ENCODE measurements around the gene SRL. TPM values are rescaled to one million over a fixed set of nuclear protein-coding genes. Genes with fewer than 3 reads are reported as not detected.

The SRL gene
- total RNA-seq, 1 experiment from 2014 or later = not detected

DNA sequence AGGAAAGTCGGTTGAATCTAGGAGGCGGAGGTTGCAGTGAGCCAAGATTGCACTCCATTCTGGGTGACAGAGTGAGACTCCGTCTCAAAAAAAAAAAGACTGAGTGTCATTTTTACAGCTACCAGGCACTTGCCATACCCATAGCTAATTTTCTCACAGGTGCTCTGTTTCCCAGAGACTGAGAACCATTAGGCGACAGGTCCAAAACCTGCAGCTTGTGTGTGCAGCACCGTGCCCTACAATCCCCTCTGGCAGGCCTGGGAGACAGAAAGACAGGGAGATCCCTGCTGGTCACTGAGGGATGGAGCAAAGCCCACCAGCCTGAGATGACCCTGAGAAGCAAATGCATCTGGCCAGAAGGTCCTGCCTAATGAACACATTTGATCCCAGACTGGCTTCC is 28.2 kb upstream of the SRL start:
- ChIA-PET POLR2A (no interaction called here), CTCF (interaction anchor here (0.6 kb wide), 1 partner anchor 266 kb away, joined by 10 read pairs; no protein-coding TSS in a partner anchor)
- no peak overlapping the region for H3K4me3 ChIP-seq (ENCODE audit: low read depth in 2 of 2, low read length in 2 of 2)
- H3K27me3 ChIP-seq (ENCODE audit: control insufficient read depth, insufficient read depth, low read length) = no peaks in the 10 kb centered on the region
- ATAC-seq (no peak), DNase-seq (ENCODE audit: low read depth, low spot score) (no peak)
- intact Hi-C loops (cut with micrococcal nuclease; ENCODE audit: unreplicated experiment) (loop anchor here (5.0 kb wide), 1 partner anchor 67 kb away; no protein-coding TSS in a partner anchor), in situ Hi-C loops (cut with HindIII; ENCODE audit: low pct_unique_long_range_greater_than_20kb, low sequenced_read_pairs) (no loop called here)
- no peaks in the 10 kb centered on the region for H3K9me3 ChIP-seq (ENCODE audit: control insufficient read depth, insufficient read depth, low read depth, low read length)
- H3K36me3 ChIP-seq (ENCODE audit: control insufficient read depth, insufficient read depth, low read length) = peaks cover 3% of the 10 kb centered on the region; the same call in 1 of the 2 replicates
- H3K27ac ChIP-seq (ENCODE audit: low read length) = no peak overlapping the region
- peaks cover 15% of the 10 kb centered on the region for H3K4me1 ChIP-seq (ENCODE audit: control insufficient read depth, insufficient read depth, low read length)
- TF ChIP-seq, protein P1, sequence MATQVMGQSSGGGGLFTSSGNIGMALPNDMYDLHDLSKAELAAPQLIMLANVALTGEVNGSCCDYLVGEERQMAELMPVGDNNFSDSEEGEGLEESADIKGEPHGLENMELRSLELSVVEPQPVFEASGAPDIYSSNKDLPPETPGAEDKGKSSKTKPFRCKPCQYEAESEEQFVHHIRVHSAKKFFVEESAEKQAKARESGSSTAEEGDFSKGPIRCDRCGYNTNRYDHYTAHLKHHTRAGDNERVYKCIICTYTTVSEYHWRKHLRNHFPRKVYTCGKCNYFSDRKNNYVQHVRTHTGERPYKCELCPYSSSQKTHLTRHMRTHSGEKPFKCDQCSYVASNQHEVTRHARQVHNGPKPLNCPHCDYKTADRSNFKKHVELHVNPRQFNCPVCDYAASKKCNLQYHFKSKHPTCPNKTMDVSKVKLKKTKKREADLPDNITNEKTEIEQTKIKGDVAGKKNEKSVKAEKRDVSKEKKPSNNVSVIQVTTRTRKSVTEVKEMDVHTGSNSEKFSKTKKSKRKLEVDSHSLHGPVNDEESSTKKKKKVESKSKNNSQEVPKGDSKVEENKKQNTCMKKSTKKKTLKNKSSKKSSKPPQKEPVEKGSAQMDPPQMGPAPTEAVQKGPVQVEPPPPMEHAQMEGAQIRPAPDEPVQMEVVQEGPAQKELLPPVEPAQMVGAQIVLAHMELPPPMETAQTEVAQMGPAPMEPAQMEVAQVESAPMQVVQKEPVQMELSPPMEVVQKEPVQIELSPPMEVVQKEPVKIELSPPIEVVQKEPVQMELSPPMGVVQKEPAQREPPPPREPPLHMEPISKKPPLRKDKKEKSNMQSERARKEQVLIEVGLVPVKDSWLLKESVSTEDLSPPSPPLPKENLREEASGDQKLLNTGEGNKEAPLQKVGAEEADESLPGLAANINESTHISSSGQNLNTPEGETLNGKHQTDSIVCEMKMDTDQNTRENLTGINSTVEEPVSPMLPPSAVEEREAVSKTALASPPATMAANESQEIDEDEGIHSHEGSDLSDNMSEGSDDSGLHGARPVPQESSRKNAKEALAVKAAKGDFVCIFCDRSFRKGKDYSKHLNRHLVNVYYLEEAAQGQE (IDR thresholded peaks at IDR 0.05; ENCODE audit: insufficient read depth in 1 of 2, low read depth in 2 of 2, low read length in 1 of 2) = no peak
- TF ChIP-seq, protein P2, sequence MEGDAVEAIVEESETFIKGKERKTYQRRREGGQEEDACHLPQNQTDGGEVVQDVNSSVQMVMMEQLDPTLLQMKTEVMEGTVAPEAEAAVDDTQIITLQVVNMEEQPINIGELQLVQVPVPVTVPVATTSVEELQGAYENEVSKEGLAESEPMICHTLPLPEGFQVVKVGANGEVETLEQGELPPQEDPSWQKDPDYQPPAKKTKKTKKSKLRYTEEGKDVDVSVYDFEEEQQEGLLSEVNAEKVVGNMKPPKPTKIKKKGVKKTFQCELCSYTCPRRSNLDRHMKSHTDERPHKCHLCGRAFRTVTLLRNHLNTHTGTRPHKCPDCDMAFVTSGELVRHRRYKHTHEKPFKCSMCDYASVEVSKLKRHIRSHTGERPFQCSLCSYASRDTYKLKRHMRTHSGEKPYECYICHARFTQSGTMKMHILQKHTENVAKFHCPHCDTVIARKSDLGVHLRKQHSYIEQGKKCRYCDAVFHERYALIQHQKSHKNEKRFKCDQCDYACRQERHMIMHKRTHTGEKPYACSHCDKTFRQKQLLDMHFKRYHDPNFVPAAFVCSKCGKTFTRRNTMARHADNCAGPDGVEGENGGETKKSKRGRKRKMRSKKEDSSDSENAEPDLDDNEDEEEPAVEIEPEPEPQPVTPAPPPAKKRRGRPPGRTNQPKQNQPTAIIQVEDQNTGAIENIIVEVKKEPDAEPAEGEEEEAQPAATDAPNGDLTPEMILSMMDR (IDR thresholded peaks at IDR 0.05) = no peak
- no peak for TF ChIP-seq POLR2AphosphoS5 (IDR thresholded peaks at IDR 0.05; ENCODE audit: low read depth, low read length)
- no peak for TF ChIP-seq SIN3A (IDR thresholded peaks at IDR 0.05; ENCODE audit: borderline replicate concordance, insufficient read depth, low read depth, low read length)
- TF ChIP-seq TCF7L2 (IDR thresholded peaks at IDR 0.05; ENCODE audit: low read depth, low read length) = no peak
- no TSS peak for BruUV-seq (replicated peaks)

DNA sequence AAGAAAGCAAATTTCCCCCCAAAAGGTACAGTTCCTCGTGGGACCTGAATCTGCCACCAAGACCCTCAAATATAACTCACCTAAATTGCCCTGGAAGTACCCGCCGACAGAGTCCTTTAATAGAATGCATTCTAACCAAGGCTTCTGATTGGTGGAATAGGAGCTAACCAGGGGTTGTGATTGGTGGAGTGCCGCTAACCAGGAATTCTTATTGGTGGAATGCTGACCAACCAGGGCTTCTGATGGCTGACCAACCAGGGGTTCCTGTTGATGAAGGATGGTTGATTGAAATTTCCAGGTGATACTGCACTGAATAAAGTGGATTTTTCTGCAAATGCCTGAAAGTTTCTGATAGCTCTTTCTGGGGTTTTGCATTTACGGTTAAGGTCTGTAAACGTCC is 24.5 kb upstream of the SRL start:
- Histone ChIP-seq H3K27ac (ENCODE audit: low read length) (no peak overlapping the region), H3K9me3 (ENCODE audit: control insufficient read depth, insufficient read depth, low read depth, low read length) (no peaks in the 10 kb centered on the region), H3K36me3 (ENCODE audit: control insufficient read depth, insufficient read depth, low read length) (no peaks in the 10 kb centered on the region), H3K4me1 (ENCODE audit: control insufficient read depth, insufficient read depth, low read length) (peaks cover 18% of the 10 kb centered on the region), H3K27me3 (ENCODE audit: control insufficient read depth, insufficient read depth, low read length) (no peaks in the 10 kb centered on the region), H3K4me3 (ENCODE audit: low read depth in 2 of 2, low read length in 2 of 2) (no peak overlapping the region)
- POLR2A ChIA-PET = no interaction called here
- no peak for DNase-seq (ENCODE audit: low read depth, low spot score)
- TF ChIP-seq POLR2AphosphoS5 (IDR thresholded peaks at IDR 0.05; ENCODE audit: low read depth, low read length) = no peak
- TF ChIP-seq, protein P1 (IDR thresholded peaks at IDR 0.05; ENCODE audit: insufficient read depth in 1 of 2, low read depth in 2 of 2, low read length in 1 of 2) = no peak
- no peak for TF ChIP-seq TCF7L2 (IDR thresholded peaks at IDR 0.05; ENCODE audit: low read depth, low read length)
- no peak for TF ChIP-seq SIN3A (IDR thresholded peaks at IDR 0.05; ENCODE audit: borderline replicate concordance, insufficient read depth, low read depth, low read length)
- TF ChIP-seq, protein P2 (IDR thresholded peaks at IDR 0.05) = no peak
- CTCF ChIA-PET = interaction anchor here (1.5 kb wide), 1 partner anchor 13 kb away, joined by 8 read pairs; no protein-coding TSS in a partner anchor
- no TSS peak for BruUV-seq (replicated peaks)
- ATAC-seq = no peak
- in situ Hi-C loops (cut with HindIII; ENCODE audit: low pct_unique_long_range_greater_than_20kb, low sequenced_read_pairs) (no loop called here), intact Hi-C loops (cut with micrococcal nuclease; ENCODE audit: unreplicated experiment) (no loop called here)
